ENCODE results near the gene USP3.
"Not testable (repeated sequence)": the region's sequence is repeated elsewhere in the genome, so short reads cannot be mapped to it uniquely, and the experiment has no call there.

The USP3 gene

DNA sequence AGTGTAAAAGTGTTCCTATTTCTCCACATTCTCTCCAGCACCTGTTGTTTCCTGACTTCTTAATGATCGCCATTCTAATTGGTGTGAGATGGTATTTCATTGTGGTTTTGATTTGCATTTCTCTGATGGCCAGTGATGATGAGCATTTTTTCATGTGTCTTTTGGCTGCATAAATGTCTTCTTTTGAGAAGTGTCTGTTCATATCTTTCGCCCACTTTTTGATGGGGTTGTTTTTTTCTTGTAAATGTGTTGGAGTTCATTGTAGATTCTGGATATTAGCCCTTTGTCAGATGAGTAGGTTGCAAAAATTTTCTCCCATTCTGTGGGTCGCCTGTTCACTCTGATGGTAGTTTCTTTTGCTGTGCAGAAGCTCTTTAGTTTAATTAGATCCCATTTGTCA is 113.2 kb downstream of the USP3 start:
- DNase-seq: not testable (repeated sequence)

DNA sequence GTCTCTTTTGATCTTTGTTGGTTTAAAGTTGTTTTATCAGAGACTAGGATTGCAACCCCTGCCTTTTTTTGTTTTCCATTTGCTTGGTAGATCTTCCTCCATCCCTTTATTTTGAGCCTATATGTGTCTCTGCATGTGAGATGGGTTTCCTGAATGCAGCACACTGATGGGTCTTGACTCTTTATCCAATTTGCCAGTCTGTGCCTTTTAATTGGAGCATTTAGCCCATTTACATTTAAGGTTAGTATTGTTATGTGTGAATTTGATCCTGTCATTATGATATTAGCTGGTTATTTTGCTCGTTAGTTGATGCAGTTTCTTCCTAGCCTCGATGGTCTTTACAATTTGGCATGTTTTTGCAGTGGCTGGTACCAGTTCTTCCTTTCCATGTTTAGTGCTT is 116.4 kb downstream of the USP3 start:
- not testable (repeated sequence) for DNase-seq

DNA sequence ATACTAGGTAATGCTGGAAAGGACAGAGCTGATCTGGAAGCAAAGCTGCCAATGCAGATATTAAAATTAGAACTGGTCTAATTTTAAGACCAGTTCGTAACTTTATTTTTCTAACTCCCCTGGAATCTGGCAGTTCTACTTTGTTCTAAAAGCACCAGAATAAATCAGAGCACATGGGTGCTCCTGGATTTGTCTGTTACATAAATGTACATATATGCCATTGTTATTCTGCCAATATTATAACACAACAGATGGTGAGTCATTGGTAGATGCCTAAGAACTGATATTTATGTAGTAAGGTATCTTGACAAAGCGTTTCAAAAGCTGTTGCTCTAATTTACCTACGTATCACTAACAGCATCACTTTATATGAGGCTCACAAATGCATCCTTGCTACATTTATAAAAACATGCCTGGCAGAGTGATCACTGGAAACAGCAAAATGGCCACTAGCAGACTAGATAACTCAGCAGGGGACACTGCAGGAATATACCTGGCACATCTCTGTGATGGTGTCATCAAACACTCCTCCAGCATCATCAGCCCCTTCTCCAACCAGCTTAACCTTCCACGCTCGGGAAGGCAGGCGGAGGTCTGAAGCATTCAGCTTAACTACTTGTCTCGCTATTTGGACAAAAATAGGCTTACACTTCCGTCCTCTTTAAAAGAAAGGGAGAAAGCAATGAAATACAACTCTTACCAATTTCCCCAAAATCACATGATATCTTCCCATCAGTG is 119.0 kb downstream of the USP3 start:
- no peak for DNase-seq

DNA sequence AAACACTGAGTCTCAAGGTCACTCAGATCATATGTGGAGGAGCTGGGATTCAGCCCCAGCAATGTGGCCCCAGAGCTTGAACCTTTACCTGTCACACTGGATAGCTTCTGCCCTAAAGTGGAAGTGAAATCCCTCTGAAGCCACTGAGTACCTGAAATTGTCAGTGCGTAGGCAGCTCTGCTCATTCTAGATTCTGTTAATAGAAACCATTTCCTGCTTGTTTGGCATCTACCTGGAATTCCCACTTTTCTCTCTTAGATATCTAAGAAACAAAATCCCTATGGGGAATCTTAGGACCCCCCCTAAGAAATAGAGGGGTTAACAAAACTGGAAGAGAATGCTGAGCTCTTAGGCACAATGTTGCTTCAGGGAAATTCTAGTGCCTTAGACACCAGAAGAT is 122.6 kb downstream of the USP3 start:
- no peak for DNase-seq

DNA sequence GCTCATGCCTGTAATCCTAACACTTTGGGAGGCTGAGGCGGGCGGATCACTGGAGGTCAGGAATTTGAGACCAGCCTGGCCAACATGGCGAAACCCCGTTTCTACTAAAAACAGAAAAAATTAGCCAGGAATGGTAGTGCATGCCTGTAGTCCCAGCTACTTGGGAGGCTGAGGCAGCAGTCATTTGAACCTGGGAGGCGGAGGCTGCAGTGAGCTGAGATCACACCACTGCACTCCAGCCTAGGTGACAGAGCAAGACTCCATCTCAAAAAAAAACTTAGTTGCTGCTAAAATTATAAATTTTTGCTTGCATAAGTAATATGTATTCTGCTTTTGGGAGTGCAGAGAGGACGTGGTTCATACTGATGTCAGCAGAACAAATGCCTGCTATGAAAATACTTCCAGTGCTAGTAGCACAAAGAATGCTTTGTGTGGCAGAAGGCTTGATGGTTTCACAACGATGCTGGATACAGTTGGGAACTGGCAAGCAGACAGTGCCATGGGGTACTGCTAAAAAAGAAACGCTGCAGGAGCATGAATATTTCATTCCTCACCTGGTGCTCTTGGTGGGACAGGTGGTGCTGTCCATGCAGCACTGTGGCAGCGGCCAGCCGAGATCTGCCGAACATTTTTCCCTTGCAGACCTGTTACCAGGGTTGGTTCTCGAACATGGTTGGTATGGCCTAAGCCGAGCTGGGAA is 123.9 kb downstream of the USP3 start:
- no peak for DNase-seq

DNA sequence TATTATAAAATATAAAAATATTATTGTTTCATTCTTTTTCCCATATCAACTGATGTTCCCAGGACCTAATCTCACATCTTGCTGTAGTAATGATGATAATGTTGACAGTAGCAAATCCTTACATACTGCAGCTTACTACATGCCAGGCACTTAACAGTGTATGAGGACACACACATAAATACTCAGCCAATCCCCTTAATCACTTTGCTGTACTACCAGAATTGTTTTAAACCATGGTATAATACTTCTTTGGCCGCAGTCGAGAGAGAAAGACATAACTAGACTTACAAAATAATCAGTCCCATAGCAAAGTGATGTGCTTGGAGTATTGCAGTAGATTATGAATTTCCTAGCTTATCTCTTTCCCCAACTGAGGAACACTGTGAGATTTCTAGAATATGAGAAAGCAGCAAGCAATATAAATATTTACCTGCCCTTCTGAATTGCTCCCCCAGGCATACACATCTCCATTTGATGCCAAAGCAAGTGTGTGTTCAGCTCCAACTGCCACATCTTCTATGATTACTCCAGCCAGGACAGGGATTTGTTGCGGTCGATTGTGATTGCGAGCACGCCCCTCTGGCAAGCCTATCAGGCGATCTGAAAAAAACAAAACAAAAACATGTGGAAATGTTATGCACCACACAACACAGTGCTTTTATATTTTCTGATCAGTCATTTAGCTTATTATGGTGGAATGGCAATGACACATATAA is 125.8 kb downstream of the USP3 start:
- DNase-seq: no peak

DNA sequence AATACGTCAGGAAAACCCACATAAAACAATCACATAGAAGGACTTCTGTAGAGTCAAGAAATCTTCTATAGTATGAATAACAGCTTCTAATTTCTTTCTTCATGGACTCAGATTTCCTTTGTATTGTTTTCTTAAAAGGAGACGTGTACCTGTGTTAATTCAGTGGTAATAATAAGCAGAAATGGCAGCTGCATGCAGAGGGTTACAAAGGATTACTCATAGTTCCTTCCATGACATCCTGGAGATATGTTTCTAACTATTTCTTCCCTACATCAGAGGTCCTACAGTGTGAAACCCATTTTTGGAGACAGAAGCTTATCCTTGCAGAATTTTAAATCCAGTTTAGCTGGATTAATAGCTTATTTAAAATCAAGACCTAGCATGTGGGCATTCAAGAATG is 128.9 kb downstream of the USP3 start:
- DNase-seq: no peak

DNA sequence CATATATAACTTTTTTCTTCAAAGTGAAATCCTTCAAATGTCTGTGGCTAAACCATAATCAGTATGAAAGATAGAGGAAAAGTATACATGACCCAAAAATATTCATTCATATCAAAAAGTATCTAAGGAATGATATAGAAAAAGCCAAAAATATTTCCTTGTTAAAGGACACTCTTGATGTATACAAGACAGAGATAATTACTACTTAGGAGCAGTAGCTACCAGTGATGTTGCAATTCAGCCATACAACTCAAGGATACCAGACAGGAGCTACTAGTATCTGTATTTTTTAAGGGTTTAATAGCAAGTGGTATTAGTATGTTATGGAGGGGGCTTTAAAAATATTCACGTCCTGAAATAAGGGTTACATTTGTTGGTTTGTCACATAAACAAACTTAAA is 129.8 kb downstream of the USP3 start:
- no peak for DNase-seq

DNA sequence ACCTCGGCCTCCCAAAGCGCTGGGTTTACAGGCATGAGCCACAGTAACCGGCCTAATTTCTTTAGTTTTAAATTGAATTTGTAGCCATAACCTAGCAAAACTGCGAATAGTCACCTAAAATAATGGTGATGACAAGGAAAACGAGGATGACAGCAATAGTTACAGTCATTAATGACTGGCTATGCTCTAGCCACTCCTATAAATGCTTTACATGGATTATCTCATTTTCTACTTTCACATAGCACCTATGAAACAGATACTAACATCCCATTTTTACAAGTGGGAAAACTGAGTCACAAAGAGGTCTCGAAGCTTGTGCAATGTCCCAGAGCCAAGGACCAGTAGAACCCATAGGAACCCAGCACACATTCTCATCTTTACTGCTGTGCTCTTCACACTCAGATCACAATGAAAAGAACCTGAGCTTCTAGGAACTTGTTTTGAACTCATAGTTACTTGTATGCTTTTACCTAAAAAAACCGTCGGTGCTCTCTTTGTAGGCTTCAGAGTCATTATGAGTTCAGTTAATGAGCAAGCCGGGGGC is 132.2 kb downstream of the USP3 start:
- no peak for DNase-seq

DNA sequence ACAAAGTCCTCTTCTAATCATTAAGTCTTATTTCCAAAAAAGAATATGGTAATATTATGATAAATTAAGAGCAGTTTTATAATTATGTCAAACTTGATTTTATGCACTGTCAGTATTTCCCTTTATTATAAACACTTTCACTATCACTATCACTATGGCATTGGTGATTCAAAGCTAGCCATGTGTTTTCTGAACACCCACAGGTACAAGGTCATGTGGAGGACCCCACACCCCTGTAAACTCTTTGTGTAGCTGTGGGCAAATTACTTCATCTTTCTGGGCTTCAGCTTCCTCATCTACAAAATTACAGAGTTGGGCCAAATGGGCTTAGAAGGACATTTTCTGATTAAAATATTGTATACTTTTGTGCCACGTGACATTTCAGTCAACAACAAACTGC is 134.4 kb downstream of the USP3 start:
- no peak for DNase-seq

DNA sequence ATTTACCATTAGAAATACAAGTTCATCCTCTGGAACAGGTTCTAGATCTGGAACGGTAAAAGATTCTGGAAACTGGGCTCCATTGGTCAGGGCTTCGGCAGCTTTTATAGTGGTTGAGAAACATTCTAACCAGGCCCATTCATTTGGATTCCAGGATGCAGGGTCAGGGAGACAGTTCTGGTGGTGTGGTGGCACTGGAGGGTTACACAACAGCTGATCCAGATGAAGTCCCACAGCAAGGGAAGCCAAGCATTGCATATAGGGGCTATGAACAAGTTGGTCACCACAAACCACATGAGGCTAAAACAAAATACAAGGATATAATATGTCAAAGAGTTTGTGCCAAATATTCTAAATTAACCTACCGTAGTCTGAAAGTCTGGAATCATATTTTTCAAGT is 135.8 kb downstream of the USP3 start:
- DNase-seq: no peak
